ENCODE data around the gene AGAP1.

The AGAP1 gene

DNA sequence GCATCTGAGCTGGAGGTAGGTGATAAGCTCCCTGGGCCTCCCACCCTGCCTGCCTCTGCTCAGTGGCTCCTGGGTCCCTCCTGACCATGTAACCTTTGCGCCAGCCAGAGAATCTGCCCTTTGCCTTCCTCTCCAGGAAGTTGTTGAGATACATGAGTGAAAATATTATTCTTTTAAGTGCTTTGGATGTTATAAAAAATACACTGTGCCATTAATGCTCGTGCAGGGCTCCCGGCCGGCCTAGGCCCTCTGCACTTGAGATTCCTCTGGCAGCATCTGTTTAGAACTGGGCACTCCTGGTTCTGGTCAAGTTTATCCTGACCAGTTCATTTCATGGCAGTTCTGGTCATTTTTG is 18.8 kb downstream of the AGAP1 start:
- no peak for TF ChIP-seq Cebpa-rat (IDR thresholded peaks at IDR 0.05)
- Histone ChIP-seq H3K9me3 (peaks cover 12% of the 10 kb centered on the region; the same call in 1 of the 2 replicates), H3K4me2 (no peak overlapping the region), H3K36me3 (peaks cover 17% of the 10 kb centered on the region), H3K4me3 (no peak overlapping the region), H4K20me1 (peaks cover 85% of the 10 kb centered on the region), H3K9ac (no peak overlapping the region), H3K27ac (no peak overlapping the region), H3K27me3 (no peaks in the 10 kb centered on the region), H3K4me1 (peaks cover 12% of the 10 kb centered on the region)

DNA sequence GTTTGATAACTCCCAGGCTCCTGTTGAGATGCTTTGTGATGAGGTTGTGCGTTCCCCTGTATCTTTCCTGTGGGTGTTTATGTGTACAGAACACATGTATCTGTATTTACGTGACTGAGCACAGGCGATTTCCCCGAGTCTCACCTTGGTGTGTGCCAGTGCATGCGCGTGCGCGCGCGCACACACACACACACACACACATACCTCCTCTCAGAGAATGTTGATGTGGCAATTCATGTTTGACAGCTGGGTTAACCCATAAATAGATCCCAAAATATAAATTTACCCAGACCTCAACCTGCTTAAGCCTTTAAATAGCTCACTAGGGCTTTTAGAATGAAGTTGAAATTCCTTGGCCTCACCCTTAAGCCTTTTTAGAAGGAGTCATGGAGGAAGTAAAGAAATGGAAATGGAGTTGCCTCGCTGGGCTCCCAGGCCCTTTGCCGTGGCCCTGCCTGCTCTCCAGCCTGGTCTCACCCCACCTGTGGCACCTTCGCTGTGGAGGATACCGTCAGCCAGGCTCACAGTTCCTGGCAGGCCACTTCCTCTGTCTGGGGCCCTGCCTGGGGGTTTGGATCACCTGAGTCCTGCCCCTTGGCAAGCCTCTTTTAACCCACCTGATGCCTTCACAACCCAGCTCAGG is 20.3 kb downstream of the AGAP1 start:
- Histone ChIP-seq H3K4me2 (no peak overlapping the region), H3K27ac (no peak overlapping the region), H3K27me3 (no peaks in the 10 kb centered on the region), H3K4me3 (no peak overlapping the region), H3K9me3 (peaks cover 12% of the 10 kb centered on the region; the same call in 1 of the 2 replicates), H3K36me3 (peaks cover 17% of the 10 kb centered on the region), H3K4me1 (peaks cover 23% of the 10 kb centered on the region), H3K9ac (no peak overlapping the region), H4K20me1 (peaks cover 85% of the 10 kb centered on the region)
- no peak for TF ChIP-seq Cebpa-rat (IDR thresholded peaks at IDR 0.05)

GRCh38 chr2:235514627-235515363 is 21.0 kb downstream of the AGAP1 start:
- Histone ChIP-seq H3K4me2 (no peak overlapping the region), H3K27ac (no peak overlapping the region), H3K9ac (no peak overlapping the region), H3K4me3 (no peak overlapping the region), H3K4me1 (peaks cover 23% of the 10 kb centered on the region), H3K36me3 (peaks cover 17% of the 10 kb centered on the region), H3K9me3 (peaks cover 12% of the 10 kb centered on the region; the same call in 1 of the 2 replicates), H4K20me1 (peaks cover 85% of the 10 kb centered on the region), H3K27me3 (no peaks in the 10 kb centered on the region)
- no peak for TF ChIP-seq Cebpa-rat (IDR thresholded peaks at IDR 0.05)

DNA sequence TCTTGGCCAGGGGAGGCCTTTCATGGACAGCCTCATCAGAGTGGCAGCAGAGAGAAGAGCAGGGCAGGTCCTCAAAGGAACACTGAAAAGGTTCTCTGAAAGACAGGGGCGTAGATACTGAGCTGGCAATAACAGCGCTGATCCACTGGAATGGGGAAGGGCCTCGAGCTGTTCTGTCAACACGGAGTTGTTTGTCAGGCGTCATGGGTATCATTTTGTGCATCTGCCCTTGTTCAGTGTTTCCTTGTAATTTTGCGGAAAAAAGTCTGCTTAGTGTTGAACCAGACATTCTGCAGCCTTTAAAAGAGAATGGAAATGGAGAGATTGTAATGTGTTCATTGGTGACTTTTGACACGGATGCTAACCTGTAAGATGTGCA is 21.5 kb downstream of the AGAP1 start:
- H3K27ac ChIP-seq: no peak overlapping the region
- peaks cover 85% of the 10 kb centered on the region for H4K20me1 ChIP-seq
- H3K4me3 ChIP-seq: no peak overlapping the region
- H3K27me3 ChIP-seq: no peaks in the 10 kb centered on the region
- H3K9ac ChIP-seq: no peak overlapping the region
- TF ChIP-seq Cebpa-rat (IDR thresholded peaks at IDR 0.05): no peak
- no peak overlapping the region for H3K4me2 ChIP-seq
- H3K4me1 ChIP-seq: peaks cover 27% of the 10 kb centered on the region
- peaks cover 12% of the 10 kb centered on the region; the same call in 1 of the 2 replicates for H3K9me3 ChIP-seq
- H3K36me3 ChIP-seq: peaks cover 17% of the 10 kb centered on the region

DNA sequence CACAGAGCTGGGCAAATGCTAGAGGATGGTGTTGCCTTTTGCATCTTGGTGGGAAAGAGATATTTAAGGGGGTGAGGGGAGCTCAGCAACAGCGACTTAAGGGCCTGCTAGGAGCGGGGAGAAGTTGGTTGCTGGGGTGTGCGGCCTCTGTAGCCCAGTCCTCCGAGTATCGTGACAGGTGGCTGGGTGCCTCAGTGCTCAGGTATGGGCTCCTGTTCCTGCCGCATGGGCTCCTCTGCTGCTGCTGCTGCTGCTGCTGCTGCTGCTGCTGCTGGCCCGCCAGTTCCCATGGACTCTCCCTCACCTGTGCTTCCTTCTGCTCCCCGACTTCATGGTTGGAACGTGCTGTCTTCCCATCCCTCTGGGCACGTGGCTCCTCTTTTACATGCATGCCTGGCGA is 22.0 kb downstream of the AGAP1 start:
- Histone ChIP-seq H3K4me2 (no peak overlapping the region), H3K27me3 (no peaks in the 10 kb centered on the region), H3K4me3 (no peak overlapping the region), H4K20me1 (peaks cover 86% of the 10 kb centered on the region), H3K9me3 (peaks cover 12% of the 10 kb centered on the region; the same call in 1 of the 2 replicates), H3K9ac (no peak overlapping the region), H3K36me3 (peaks cover 17% of the 10 kb centered on the region), H3K27ac (no peak overlapping the region), H3K4me1 (peaks cover 31% of the 10 kb centered on the region)
- no peak for TF ChIP-seq Cebpa-rat (IDR thresholded peaks at IDR 0.05)

DNA sequence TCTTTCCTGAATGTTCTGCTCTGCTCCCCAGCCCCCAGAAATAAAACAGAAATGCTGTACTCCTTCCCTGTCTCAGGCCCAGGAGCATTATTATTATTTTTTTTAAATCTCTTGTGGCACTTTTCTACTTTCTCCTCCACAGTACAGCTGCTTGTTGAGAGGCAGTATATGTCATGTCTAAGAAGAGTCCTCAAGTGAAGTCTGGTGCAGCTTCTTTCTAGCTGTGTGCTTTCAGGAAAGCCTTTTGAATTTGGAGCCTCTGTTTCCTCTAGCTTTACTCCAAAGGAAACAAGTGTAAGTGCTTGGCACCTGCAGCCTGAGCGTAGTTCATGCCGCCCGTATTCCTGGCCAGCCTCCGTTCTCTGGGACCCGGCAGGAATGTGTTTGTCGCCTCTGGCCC is 22.4 kb downstream of the AGAP1 start:
- Histone ChIP-seq H3K36me3 (peaks cover 17% of the 10 kb centered on the region), H4K20me1 (peaks cover 85% of the 10 kb centered on the region), H3K4me3 (no peak overlapping the region), H3K9me3 (peaks cover 12% of the 10 kb centered on the region; the same call in 1 of the 2 replicates), H3K4me2 (no peak overlapping the region), H3K27ac (no peak overlapping the region), H3K9ac (no peak overlapping the region), H3K4me1 (peaks cover 34% of the 10 kb centered on the region), H3K27me3 (no peaks in the 10 kb centered on the region)
- no peak for TF ChIP-seq Cebpa-rat (IDR thresholded peaks at IDR 0.05)

DNA sequence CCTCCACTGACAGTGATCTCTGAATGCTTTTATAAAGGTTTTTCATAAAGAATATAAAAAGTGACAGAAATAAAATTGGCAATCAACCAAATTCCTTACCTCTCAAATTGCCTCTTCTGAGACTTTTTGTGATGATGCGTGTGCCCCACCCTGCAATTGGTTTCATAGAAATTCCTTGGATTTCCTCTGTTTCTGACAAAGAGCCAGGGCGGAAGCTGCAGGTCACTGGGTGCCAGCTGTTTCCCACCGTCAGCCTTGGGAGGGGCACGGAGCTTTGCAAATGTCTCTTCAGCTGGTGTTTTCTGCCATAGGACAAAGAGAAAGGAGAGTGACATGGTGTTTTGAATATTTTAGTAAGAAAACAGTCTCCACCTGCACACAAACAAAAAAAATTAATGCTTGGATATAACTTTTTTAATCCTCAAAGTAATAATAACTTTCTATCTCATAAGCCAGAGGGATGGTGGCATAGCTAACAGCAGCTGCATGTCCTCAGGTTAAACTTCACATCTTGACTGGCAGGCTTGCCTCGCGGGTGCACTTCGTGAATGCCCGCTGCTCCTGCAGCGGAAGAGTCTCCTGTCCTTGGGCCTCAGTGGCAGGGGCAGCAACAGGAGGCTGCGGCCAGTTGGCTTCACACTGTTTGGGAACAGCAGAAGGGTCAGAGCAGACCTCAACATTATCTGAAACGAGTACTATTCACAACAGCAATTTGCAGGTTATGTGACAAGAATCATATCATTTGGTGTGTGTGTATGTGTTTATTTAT is 24.7 kb downstream of the AGAP1 start:
- TF ChIP-seq Cebpa-rat (IDR thresholded peaks at IDR 0.05): no peak
- Histone ChIP-seq H3K9me3 (peaks cover 8% of the 10 kb centered on the region; the same call in 1 of the 2 replicates), H3K9ac (no peak overlapping the region), H3K4me2 (no peak overlapping the region), H4K20me1 (peaks cover 78% of the 10 kb centered on the region), H3K4me1 (peaks cover 34% of the 10 kb centered on the region), H3K36me3 (peaks cover 17% of the 10 kb centered on the region), H3K27ac (no peak overlapping the region), H3K27me3 (no peaks in the 10 kb centered on the region), H3K4me3 (no peak overlapping the region)

GRCh38 chr2:235520787-235521186 is 26.9 kb downstream of the AGAP1 start:
- Histone ChIP-seq H3K27me3 (no peaks in the 10 kb centered on the region), H4K20me1 (peaks cover 67% of the 10 kb centered on the region), H3K4me1 (peaks cover 22% of the 10 kb centered on the region), H3K27ac (no peak overlapping the region), H3K9me3 (no peaks in the 10 kb centered on the region; the same call in 1 of the 2 replicates), H3K4me2 (no peak overlapping the region), H3K36me3 (peaks cover 7% of the 10 kb centered on the region), H3K9ac (no peak overlapping the region), H3K4me3 (no peak overlapping the region)
- TF ChIP-seq Cebpa-rat (IDR thresholded peaks at IDR 0.05): no peak

DNA sequence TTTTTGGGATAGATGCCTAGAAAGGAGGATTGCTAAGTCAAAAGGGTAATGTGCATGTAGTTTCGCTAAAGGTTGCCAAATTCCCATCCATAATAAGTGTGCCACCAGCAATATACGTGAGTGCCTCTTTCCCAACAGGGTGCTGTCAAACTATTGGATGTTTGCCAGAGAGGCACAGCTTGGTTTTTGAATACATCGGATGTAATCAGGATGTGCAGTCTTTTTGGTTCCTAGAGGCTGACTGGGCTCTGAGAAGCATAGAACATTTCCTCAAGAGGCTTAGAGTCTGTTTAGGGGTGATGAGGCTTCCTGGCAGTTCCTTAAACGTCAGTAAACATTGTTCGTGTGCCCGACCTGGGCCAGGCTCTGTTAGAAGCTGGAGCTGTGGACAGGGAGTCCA is 28.0 kb downstream of the AGAP1 start:
- Histone ChIP-seq H3K27me3 (no peaks in the 10 kb centered on the region), H3K4me2 (no peak overlapping the region), H3K4me3 (no peak overlapping the region), H3K4me1 (peaks cover 22% of the 10 kb centered on the region), H4K20me1 (peaks cover 66% of the 10 kb centered on the region), H3K9me3 (no peaks in the 10 kb centered on the region), H3K36me3 (no peaks in the 10 kb centered on the region; the same call in 1 of the 2 replicates), H3K27ac (no peak overlapping the region), H3K9ac (no peak overlapping the region)
- TF ChIP-seq Cebpa-rat (IDR thresholded peaks at IDR 0.05): no peak

DNA sequence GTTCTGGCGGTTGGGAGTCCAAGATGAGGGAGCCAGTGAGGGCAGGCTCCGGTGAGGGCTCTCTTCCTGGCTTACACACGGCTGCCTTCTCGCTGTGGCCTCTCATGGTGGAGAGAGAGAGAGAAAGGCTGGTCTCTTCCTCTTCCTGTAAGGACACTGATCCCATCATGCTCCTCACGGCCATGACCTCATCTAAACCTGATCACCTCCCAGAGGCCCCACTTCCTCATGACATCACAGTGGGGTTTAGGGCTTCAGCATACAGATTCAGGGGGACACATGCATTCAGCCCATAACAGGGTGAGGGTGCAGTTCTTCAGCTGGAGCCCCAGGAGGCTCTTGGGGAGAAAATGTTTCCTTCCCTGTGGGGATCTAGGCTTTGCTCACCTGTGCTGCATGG is 29.2 kb downstream of the AGAP1 start:
- H3K4me3 ChIP-seq: no peak overlapping the region
- no peaks in the 10 kb centered on the region for H3K9me3 ChIP-seq
- peaks cover 63% of the 10 kb centered on the region for H4K20me1 ChIP-seq
- no peaks in the 10 kb centered on the region; the same call in 1 of the 2 replicates for H3K36me3 ChIP-seq
- TF ChIP-seq Cebpa-rat (IDR thresholded peaks at IDR 0.05): no peak
- H3K4me1 ChIP-seq: peaks cover 18% of the 10 kb centered on the region
- H3K4me2 ChIP-seq: no peak overlapping the region
- no peak overlapping the region; the same call in 1 of the 2 replicates for H3K27ac ChIP-seq
- no peak overlapping the region for H3K9ac ChIP-seq
- H3K27me3 ChIP-seq: no peaks in the 10 kb centered on the region
